ENCODE results near the gene ATP1B1. TPM values are rescaled to one million over a fixed set of nuclear protein-coding genes. Genes with fewer than 3 reads are reported as not detected.

ATP1B1 gene
- 83.5 and 86.4 TPM in 2 replicates for total RNA-seq (2014; rRNA removed; shearing (Covaris generic))

DNA sequence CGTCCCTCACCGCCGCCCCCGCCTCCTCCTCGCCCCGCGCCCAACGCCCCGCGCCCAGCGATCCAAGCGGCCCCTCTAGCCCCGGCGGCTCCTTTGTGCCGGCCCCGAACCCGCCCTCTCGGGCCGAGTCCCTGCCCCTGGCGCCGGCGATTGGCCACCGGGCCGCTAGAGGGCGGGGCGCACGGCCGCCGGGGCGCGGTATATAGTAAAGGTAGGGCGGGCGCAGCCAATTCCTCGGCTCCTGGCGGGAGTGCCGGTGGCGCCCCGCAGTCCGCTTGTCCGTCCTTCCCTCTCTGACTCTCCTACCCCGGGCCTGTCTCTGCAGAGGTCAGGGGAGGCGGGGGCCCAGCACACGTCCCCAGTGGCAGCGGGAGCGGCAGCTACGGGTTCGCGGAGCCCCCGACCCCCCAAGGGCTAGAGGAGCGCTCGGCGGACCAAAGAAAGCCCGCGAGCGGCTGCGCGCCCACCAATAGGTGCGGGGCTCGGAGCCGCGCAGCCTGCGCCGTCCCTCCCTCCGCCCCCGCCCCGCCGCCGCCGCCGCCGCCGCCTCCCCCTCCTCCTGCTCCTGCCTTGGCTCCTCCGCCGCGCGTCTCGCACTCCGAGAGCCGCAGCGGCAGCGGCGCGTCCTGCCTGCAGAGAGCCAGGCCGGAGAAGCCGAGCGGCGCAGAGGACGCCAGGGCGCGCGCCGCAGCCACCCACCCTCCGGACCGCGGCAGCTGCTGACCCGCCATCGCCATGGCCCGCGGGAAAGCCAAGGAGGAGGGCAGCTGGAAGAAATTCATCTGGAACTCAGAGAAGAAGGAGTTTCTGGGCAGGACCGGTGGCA lies at the start of gene ATP1B1:
ATP1B1 (plus strand) TSS at position 596 of the 826 bp plus-strand sequence; CDS start at position 736, 140 bp downstream.
- peak; percentile 92 for DNase-seq (ENCODE audit: low spot score)

DNA sequence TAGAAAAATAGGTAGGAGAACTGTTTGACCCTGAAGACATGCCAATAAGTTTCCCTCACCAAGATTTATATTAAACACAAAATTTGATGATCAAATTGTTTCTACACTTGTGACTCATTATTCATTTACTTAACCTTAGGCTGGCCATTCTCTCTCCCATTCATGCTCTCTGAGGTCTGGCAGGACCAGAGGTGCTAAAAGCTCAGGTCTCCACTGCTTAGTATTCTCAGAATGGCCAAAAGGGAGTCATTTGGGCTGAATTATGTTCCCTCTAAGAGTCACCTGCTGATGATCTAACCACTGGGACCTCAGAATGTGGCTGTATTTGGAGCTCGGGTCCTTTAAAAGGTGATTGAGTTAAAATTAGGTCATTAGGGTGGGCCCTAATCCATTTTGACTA lies 47.1 kb upstream of the ATP1B1 start:
- peak; percentile 39 for DNase-seq (ENCODE audit: low spot score)

DNA sequence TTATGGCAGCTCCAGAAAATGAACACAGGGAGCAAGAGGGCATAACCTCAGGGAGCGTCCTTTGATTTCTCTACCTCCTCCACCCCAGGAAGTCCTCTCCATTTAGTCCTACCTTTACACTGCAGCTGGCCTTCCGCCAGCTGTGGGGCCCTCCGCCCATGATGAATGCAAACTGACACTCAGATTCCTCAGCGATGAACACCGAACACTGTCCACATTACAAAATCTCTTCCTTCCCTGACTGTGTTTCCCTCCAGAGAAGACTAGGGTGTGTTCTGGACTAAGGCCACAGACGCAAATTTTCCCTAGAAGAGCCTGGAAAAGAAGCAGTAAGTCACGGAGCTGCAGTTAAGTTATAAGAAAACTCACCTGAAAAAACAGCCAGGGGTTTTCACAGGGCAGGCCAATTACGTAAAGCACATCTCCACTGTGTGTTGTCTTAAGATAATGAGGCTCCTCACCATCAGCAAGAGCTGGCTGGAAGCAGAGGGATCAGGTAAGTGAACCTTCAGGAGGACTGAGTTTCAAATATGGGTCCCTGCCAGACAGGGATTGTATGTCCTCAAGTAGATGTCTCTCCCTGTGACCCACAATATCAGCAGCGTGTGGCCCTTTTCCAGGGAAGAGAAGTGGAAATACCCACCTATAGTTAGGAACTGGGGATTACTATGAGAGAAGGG lies 46.3 kb upstream of the ATP1B1 start:
- peak; percentile 89 for DNase-seq (ENCODE audit: low spot score)

DNA sequence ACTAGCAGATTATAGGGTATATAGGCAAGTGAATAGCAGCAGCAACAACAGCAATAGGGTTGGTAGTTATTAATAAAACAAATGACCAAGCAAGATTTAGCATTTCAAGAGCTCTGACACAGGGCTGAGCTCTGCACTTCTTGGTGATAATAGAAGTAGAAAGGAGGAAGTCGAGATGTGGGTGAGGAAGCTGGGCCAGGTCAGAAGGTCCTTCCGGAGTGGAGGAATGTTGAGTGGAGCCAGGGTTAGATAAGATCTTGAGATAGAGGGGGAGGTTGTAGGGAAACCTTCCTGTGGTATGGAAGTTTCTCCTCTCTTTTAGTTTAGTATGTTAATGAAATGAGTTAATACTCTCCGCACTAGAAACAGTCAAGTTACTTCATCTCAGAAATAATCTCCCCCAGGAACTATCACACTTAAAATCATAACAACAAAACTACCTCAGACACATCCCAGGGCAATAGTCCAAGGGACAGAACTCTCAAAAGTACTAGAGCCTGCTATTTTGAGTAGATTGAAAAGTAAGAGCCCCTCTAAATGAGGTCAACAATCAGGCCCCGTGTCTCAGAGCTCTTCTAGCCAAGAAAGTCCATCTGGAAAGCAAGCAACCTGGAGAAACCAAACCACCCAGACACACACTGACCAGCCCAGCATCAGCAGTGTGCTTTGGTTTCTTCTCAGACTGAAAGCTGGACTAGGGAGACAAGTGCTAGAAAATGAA lies 45.4 kb upstream of the ATP1B1 start:
- peak; percentile 79 for DNase-seq (ENCODE audit: low spot score)

DNA sequence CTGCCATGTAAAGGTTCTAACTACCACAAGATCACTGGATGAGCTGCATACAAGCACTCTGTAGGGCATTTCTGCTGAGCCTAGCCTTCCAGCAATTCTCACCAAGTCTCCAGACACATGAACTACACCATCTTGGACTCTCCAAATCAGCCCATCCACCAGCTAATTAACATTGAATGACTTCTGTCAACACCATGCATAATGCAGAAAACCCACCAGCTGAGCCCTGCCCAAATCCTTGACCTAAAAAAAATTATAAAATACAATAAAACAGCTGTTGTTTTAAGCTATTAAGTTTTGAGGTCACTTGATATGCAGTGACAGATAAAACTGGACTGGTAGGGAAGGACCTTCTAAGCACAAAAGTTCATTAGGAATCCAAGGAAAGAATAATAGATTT lies 44.3 kb upstream of the ATP1B1 start:
- DNase-seq (ENCODE audit: low spot score), result no peak

DNA sequence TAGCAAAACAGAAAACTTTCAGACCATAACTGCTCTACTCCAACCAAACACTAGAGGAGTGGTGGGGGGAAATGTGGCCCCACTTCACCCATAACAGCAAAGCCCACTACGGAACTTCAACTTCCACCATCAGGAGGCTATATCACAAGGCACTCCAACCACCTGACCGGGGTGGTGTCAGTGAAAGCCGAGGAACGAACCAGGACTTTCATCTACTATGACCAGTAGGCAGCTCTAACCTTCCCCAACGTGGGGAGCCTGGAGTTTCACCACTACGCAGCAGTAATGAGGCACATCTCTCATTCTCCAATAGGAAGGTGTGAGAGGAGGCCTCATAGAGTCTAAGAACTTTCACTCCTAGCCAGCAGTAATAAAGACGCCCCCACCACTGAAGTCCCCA lies 42.4 kb upstream of the ATP1B1 start:
- DNase-seq (ENCODE audit: low spot score), result no peak

GRCh38 chr1:169070547-169070946 lies 35.9 kb upstream of the ATP1B1 start:
- no peak for DNase-seq (ENCODE audit: low spot score)

DNA sequence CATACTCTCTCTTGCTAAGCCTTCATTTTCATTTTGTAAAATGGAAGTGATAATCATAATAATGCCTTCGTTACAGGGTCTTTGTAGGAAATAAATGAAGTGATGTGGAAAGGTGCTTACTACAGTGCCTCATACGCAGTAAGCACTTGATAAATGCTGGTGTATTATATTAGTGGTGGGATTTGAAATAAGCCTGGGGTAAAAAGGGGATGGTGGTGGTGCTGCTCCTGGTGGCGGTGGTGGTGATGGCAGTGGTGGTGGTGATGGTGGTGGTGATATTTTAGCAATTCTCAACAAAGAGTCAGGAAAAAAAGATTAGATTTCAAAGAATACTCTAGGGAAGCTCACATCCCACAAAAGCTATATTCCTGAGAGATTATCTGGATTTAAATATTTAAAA lies 35.5 kb upstream of the ATP1B1 start:
- no peak for DNase-seq (ENCODE audit: low spot score)

DNA sequence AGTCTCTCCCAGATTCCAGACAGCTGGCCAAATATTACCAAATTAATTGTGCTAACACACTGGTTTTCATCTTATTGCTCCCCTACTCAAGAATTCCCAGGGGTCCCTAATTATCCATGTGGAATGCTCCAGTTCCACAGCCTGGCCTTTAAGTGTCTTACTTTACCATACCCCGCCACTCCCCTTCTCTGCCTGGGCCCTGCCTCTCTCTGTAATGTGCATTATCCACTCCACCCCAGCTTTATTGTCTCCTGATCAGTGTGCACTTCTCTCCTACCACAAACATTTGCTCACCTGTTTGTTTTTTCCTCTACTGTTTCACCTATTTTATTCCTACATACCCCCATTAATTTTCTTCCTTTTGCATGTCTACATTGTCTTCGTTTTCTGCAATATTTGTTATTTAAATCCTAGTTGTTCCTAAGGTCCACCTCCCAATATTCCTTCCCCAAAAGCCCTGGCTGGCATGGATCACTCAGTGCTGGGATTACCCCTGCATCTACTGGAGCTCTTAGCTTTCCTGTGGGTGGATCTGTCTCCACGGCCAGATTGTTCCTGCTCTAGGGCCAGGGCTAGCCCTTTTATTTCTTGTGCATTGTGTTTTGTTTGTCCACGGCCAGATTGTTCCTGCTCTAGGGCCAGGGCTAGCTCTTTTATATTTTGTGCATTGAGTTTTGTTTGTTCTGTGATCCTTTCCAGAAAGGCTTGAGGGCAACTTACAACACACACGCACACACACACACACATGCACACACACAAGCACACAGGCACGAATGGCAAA lies 33.4 kb upstream of the ATP1B1 start:
- no peak for DNase-seq (ENCODE audit: low spot score)

GRCh38 chr1:169078163-169078883 lies 28.2 kb upstream of the ATP1B1 start:
- peak; percentile 19 for DNase-seq (ENCODE audit: low spot score)

- DNase-seq (ENCODE audit: low spot score), result no peak
Observed at GRCh38 chr1:169081503-169082123, 24.9 kb upstream of the ATP1B1 start.

- DNase-seq (ENCODE audit: low spot score), result no peak
Observed at GRCh38 chr1:169085911-169086310, 20.6 kb upstream of the ATP1B1 start.

- peak; percentile 66 for DNase-seq (ENCODE audit: low spot score)
Observed at GRCh38 chr1:169086603-169087455, 19.7 kb upstream of the ATP1B1 start.

DNA sequence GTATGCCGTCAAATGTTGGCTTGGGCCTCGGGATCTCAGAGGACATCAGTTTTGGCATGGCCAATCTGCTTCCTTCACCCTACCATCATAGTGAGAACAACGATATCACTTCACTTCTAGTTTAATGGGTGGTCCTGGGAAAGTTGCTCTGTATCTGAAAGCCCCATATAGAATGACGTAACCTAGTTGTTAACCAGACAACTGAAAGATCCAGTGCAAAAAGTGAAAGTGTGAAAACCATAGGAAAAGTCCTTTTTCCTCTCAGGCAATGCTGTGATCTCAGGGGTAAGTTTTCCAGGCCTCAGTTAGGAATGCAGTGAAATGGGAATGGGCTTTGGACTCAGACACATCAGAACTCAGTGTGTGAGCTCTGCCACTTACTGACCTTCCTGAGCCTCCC lies 18.6 kb upstream of the ATP1B1 start:
- no peak for DNase-seq (ENCODE audit: low spot score)

GRCh38 chr1:169089776-169090175 lies 16.7 kb upstream of the ATP1B1 start:
- no peak for DNase-seq (ENCODE audit: low spot score)

- no peak for DNase-seq (ENCODE audit: low spot score)
Observed at GRCh38 chr1:169090308-169090899, 16.1 kb upstream of the ATP1B1 start.

DNA sequence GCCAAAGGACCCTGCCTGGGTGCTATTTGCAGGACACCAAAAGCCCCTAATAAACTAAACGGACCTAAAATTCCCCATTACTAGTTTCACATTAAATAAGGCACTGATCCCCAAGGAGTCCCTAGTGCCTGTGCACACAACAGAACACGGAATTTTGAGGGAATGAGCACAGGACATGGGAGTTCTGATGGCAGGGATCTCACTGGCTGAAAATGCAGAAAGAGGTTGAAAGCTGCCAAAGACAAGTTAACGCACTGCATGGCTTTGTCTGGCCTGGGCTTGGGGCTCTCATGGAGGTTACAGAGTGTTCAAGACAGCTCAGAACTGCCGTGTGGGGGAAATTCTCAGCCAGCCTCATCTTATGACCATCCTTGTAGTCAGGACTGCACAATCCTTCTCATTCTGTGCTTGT lies 15.6 kb upstream of the ATP1B1 start:
- DNase-seq (ENCODE audit: low spot score), result no peak

GRCh38 chr1:169091480-169091941 lies 15.0 kb upstream of the ATP1B1 start:
- DNase-seq (ENCODE audit: low spot score), result no peak

DNA sequence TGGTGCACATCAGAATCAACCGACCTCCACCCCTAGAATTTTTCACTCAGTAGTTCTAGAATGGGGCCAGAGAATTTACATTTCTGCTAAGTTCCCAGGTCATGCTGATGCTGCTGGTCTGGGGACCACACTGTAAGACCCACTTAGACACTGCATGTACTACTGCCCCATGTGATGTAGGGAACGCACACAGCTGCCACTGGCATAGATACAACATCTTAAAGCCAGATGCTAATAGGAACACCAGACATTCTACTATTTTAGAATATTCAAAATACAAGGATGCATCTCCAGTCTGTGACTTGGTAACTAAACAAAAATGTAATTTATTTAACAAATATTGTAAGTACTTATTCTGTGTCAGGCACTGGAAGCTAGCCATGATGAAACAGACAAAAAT lies 14.1 kb upstream of the ATP1B1 start:
- no peak for DNase-seq (ENCODE audit: low spot score)
